ENCODE results near the gene MUSK.
"Not testable (repeated sequence)": the region's sequence is repeated elsewhere in the genome, so short reads cannot be mapped to it uniquely, and the experiment has no call there.

MUSK gene

GRCh38 chr9:110763568-110763967 is 95.0 kb downstream of the MUSK start:
- DNase-seq, result no peak

GRCh38 chr9:110764006-110764405 is 95.4 kb downstream of the MUSK start:
- no peak for DNase-seq

GRCh38 chr9:110765926-110766325 is 97.3 kb downstream of the MUSK start:
- DNase-seq, result no peak

- DNase-seq, result no peak
Observed at GRCh38 chr9:110767559-110768063, 99.0 kb downstream of the MUSK start.

- no peak for DNase-seq
Observed at GRCh38 chr9:110768886-110769285, 100.3 kb downstream of the MUSK start.

- peak; percentile 88 for DNase-seq
Observed at GRCh38 chr9:110769667-110770066, 101.1 kb downstream of the MUSK start.

- DNase-seq, result no peak
Observed at GRCh38 chr9:110775724-110776123, 107.1 kb downstream of the MUSK start.

- no peak for DNase-seq
Observed at GRCh38 chr9:110776221-110776620, 107.6 kb downstream of the MUSK start.

- DNase-seq, result no peak
Observed at GRCh38 chr9:110777196-110777875, 108.7 kb downstream of the MUSK start.

GRCh38 chr9:110777876-110778215 is 109.3 kb downstream of the MUSK start:
- DNase-seq, result no peak

- no peak for DNase-seq
Observed at GRCh38 chr9:110782701-110783100, 114.1 kb downstream of the MUSK start.

GRCh38 chr9:110784309-110784708 is 115.7 kb downstream of the MUSK start:
- DNase-seq, result no peak

GRCh38 chr9:110785166-110785565 is 116.6 kb downstream of the MUSK start:
- no peak for DNase-seq

- not testable (repeated sequence) for DNase-seq
Observed at GRCh38 chr9:110788396-110788795, 119.8 kb downstream of the MUSK start.

- DNase-seq, result no peak
Observed at GRCh38 chr9:110788871-110789270, 120.3 kb downstream of the MUSK start.

GRCh38 chr9:110797611-110798010 is 129.0 kb downstream of the MUSK start:
- peak; percentile 93 for DNase-seq

GRCh38 chr9:110799396-110799795 is 130.8 kb downstream of the MUSK start:
- DNase-seq, result no peak

- peak; percentile 46 for DNase-seq
Observed at GRCh38 chr9:110801426-110801825, 132.8 kb downstream of the MUSK start.

GRCh38 chr9:110802416-110803035 is 133.9 kb downstream of the MUSK start:
- peak; percentile 90 for DNase-seq

GRCh38 chr9:110807956-110808598 is 139.5 kb downstream of the MUSK start:
- DNase-seq, result peak; percentile 29

GRCh38 chr9:110808599-110808980 is 140.0 kb downstream of the MUSK start:
- DNase-seq, result no peak

- DNase-seq, result no peak
Observed at GRCh38 chr9:110809038-110809595, 140.5 kb downstream of the MUSK start.

GRCh38 chr9:110810262-110810976 is 141.8 kb downstream of the MUSK start:
- DNase-seq, result no peak
